ENCODE measurements around the gene AMN1. TPM values are rescaled to one million over a fixed set of nuclear protein-coding genes. Genes with fewer than 3 reads are reported as not detected.

The AMN1 gene
- total and polyA plus RNA-seq, 2 of the 13 experiments (the other 11 are each of a cell fraction or from before 2014, with no cell fraction given), result 7.5 to 26.5 TPM

DNA sequence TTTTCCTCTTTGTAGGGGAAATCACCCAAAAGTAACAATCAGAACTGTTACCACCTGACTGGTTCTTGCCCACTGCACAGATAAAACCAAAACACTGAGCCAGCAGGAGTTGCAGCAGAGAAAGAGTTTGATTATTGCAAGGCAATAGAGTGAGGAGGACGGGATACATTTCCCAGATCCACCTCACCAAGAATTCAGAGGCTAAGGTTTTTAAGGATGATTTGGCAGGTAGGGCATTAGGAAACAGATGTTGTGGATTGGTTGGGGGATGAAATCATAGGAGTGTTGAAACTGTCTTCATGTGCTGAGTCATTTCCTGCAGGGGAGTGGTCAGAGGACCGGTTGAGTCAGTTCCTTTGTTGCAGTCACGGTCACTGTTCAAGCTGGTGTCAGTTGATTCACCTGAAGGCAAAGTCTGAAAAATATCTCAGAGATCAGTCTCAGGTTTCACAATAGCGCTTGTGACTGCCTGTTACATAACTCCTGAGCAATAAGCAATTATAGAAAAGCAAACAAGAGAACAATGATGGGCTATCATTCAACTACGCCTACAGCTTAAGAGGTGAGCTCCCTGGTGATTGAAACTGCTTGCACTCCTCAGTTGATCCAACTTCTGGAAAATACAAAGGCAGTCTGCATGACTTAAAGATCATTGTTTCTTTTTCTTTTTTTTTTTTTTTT is 20.3 kb upstream of the AMN1 start (continued):
- TF ChIP-seq ZNF672 (CRISPR knock-in tag; IDR thresholded peaks at IDR 0.05) (no peak), TOE1 (CRISPR knock-in tag; IDR thresholded peaks at IDR 0.05) (0 out of 2 replicates have a peak, but pooled peaks have one; percentile 24), ZNF740 (CRISPR knock-in tag; IDR thresholded peaks at IDR 0.05) (peak; percentile 41; the same call in 1 of the 2 replicates), ZNF510 (CRISPR knock-in tag; IDR thresholded peaks at IDR 0.05; ENCODE audit: low read depth) (no peak), ZNF207 (IDR thresholded peaks at IDR 0.05; ENCODE audit: borderline replicate concordance) (no peak), NONO (IDR thresholded peaks at IDR 0.05) (no peak), NONO (CRISPR knock-in tag; conservative IDR thresholded peaks at IDR 0.05) (peak; percentile 86), FOXP1 (IDR thresholded peaks at IDR 0.05) (peak; percentile 82), FOXP1 (CRISPR knock-in tag; IDR thresholded peaks at IDR 0.05) (peak; percentile 94), LRRFIP1 (CRISPR knock-in tag; conservative IDR thresholded peaks at IDR 0.05) (no peak), ZHX2 (IDR thresholded peaks at IDR 0.05; ENCODE audit: low read depth) (0 out of 2 replicates have a peak, but pooled peaks have one; percentile 23), ZHX2 (CRISPR knock-in tag; IDR thresholded peaks at IDR 0.05; ENCODE audit: borderline replicate concordance) (no peak), RAD21 (CRISPR knock-in tag; IDR thresholded peaks at IDR 0.05) (peak; percentile 26; the same call in 1 of the 2 replicates), REL (CRISPR knock-in tag; conservative IDR thresholded peaks at IDR 0.05) (no peak), NFYC (CRISPR knock-in tag; IDR thresholded peaks at IDR 0.05) (peak; percentile 46), ZSCAN22 (CRISPR knock-in tag; IDR thresholded peaks at IDR 0.05) (no peak), ELF1 (CRISPR knock-in tag; IDR thresholded peaks at IDR 0.05) (peak; percentile 66), ZNF138 (CRISPR knock-in tag; IDR thresholded peaks at IDR 0.05; ENCODE audit: low read depth) (no peak), ZNF12 (CRISPR knock-in tag; IDR thresholded peaks at IDR 0.05) (peak; percentile 76; the same call in 1 of the 2 replicates), PCBP2 (optimal IDR thresholded peaks at IDR 0.05; ENCODE audit: low read depth, low read length, poor library complexity, severe bottlenecking) (no peak)
- TF ChIP-seq, protein P1, sequence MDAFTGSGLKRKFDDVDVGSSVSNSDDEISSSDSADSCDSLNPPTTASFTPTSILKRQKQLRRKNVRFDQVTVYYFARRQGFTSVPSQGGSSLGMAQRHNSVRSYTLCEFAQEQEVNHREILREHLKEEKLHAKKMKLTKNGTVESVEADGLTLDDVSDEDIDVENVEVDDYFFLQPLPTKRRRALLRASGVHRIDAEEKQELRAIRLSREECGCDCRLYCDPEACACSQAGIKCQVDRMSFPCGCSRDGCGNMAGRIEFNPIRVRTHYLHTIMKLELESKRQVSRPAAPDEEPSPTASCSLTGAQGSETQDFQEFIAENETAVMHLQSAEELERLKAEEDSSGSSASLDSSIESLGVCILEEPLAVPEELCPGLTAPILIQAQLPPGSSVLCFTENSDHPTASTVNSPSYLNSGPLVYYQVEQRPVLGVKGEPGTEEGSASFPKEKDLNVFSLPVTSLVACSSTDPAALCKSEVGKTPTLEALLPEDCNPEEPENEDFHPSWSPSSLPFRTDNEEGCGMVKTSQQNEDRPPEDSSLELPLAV (CRISPR knock-in tag; conservative IDR thresholded peaks at IDR 0.05; ENCODE audit: low read depth), result no peak

Data from HepG2 (cell line).